Parathyroid adenoma (tissue), 2 donors: ENCODE results near the gene PDAP1.
A peak's percentile ranks its signal among the peaks of the same experiment; 100 is the strongest.

Experiments
- H2AFZ ChIP-seq: fragments of 300-600 bp; sonication (generic); one replicate; pipeline ENCODE4 v1.7.0; 2017; ENCODE audit warnings: antibody characterized with exemption, mild to moderate bottlenecking
- H3K27ac ChIP-seq: fragments of 300-600 bp; sonication (generic); one replicate; pipeline ENCODE4 v1.7.0; 2017
- H3K27me3 ChIP-seq: fragments of 300-600 bp; sonication (generic); one replicate; pipeline ENCODE4 v1.7.0; 2017; ENCODE audit warnings: low read length; ENCODE audit not compliant: control insufficient read depth, insufficient read depth
- H3K36me3 ChIP-seq: fragments of 300-600 bp; sonication (generic); one replicate; pipeline ENCODE4 v1.7.0; 2017; ENCODE audit warnings: low read length; ENCODE audit not compliant: control insufficient read depth, insufficient read depth
- H3K4me1 ChIP-seq: fragments of 300-600 bp; sonication (generic); one replicate; pipeline ENCODE4 v1.7.0; 2017; ENCODE audit warnings: control low read depth
- H3K4me2 ChIP-seq: fragments of 300-600 bp; sonication (generic); one replicate; pipeline ENCODE4 v1.7.0; 2017; ENCODE audit warnings: low read length
- H3K4me3 ChIP-seq: fragments of 300-600 bp; sonication (generic); one replicate; pipeline ENCODE4 v1.7.0; 2017; ENCODE audit warnings: low read depth, low read length
- H3K79me2 ChIP-seq: fragments of 300-600 bp; sonication (generic); one replicate; pipeline ENCODE4 v1.7.0; 2017; ENCODE audit warnings: control low read depth
- H3K9ac ChIP-seq: fragments of 300-600 bp; sonication (generic); one replicate; pipeline ENCODE4 v1.7.0; 2017; ENCODE audit warnings: mild to moderate bottlenecking
- H3K9me3 ChIP-seq: fragments of 300-600 bp; sonication (generic); one replicate; pipeline ENCODE4 v1.7.0; 2017; ENCODE audit warnings: low read length; ENCODE audit not compliant: control insufficient read depth
- TF ChIP-seq, protein P1 (sequence below): fragments of 300-600 bp; sonication (generic); IDR thresholded peaks from one replicate; pipeline ENCODE4 v1.7.0; 2017; ENCODE audit warnings: antibody characterized with exemption, mild to moderate bottlenecking
- donor health status: primary hyperparathyroidism.

Gene PDAP1

DNA sequence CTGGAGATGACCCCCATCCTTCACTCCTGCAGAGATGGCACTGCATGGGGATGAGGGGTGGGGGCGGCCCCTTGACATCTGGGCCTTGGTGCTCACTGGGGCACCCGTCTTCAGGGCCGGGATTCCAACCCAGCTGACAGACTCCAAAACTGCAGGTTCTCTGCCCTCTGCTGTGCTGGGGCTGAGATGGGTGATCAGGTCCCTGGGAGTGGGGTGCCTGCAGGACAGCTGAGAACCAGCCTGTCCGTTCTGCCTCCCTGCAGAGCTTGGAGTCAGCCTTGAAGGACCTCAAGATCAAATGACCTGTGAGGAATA, 14.3 kb downstream of the PDAP1 start:
- Histone ChIP-seq H3K4me1 (peaks cover 5% of the 10 kb centered on the region), H3K4me3 (no peak overlapping the region), H2AFZ (no peak overlapping the region), H3K27me3 (no peaks in the 10 kb centered on the region), H3K79me2 (no peaks in the 10 kb centered on the region), H3K9ac (no peak overlapping the region), H3K27ac (no peak overlapping the region), H3K36me3 (no peaks in the 10 kb centered on the region), H3K4me2 (no peak overlapping the region), H3K9me3 (no peaks in the 10 kb centered on the region)
- TF ChIP-seq, protein P1, sequence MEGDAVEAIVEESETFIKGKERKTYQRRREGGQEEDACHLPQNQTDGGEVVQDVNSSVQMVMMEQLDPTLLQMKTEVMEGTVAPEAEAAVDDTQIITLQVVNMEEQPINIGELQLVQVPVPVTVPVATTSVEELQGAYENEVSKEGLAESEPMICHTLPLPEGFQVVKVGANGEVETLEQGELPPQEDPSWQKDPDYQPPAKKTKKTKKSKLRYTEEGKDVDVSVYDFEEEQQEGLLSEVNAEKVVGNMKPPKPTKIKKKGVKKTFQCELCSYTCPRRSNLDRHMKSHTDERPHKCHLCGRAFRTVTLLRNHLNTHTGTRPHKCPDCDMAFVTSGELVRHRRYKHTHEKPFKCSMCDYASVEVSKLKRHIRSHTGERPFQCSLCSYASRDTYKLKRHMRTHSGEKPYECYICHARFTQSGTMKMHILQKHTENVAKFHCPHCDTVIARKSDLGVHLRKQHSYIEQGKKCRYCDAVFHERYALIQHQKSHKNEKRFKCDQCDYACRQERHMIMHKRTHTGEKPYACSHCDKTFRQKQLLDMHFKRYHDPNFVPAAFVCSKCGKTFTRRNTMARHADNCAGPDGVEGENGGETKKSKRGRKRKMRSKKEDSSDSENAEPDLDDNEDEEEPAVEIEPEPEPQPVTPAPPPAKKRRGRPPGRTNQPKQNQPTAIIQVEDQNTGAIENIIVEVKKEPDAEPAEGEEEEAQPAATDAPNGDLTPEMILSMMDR, result no peak

DNA sequence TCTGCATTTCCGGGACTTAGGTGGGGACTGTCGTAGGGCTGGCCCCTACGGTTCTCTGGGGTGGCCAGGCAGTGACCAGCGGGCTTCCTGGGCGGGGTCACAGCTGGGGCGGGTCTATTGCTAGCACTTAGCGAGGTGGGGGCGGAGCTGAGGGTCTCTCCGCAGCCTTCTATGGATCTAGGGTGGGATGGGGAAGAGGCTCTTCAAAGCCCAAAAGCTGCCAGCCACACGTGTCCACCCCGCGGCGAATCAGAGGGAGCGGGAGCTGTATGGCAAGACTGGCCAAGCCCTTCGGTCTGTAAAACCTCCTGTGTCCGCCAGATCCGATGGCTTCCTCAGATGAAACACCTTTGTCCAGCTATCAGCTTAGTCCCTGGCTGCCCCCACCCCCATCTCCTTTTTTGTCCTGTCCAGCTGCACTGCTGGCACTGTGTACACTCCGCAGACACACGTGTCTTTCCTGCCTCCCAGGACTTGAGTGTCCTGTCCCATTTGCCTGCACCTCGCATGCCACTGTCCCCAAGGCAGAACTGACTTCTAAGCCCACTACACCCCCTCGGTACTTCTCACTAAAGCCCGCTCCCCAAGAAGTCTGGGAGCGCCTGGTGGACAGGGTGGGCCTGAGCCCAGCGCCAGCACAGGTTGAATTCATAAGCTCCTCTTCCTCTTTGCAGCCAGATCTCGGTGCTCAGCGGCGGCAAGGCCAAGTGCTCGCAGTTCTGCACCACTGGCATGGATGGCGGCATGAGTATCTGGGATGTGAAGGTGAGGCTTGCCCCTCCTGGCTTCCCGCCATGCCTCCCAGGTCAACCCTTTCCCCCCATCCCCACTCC, 14.8 kb downstream of the PDAP1 start:
- H3K36me3 ChIP-seq, result no peaks in the 10 kb centered on the region
- H2AFZ ChIP-seq, result peak overlapping the region; percentile 97
- H3K9me3 ChIP-seq, result no peaks in the 10 kb centered on the region
- H3K4me2 ChIP-seq, result peak overlapping the region; percentile 91
- no peaks in the 10 kb centered on the region for H3K79me2 ChIP-seq
- H3K9ac ChIP-seq, result no peak overlapping the region
- H3K4me1 ChIP-seq, result peaks cover 5% of the 10 kb centered on the region
- H3K27ac ChIP-seq, result peak overlapping the region; percentile 27
- TF ChIP-seq, protein P1, result no peak
- peak overlapping the region; percentile 60 for H3K4me3 ChIP-seq
- H3K27me3 ChIP-seq, result no peaks in the 10 kb centered on the region

DNA sequence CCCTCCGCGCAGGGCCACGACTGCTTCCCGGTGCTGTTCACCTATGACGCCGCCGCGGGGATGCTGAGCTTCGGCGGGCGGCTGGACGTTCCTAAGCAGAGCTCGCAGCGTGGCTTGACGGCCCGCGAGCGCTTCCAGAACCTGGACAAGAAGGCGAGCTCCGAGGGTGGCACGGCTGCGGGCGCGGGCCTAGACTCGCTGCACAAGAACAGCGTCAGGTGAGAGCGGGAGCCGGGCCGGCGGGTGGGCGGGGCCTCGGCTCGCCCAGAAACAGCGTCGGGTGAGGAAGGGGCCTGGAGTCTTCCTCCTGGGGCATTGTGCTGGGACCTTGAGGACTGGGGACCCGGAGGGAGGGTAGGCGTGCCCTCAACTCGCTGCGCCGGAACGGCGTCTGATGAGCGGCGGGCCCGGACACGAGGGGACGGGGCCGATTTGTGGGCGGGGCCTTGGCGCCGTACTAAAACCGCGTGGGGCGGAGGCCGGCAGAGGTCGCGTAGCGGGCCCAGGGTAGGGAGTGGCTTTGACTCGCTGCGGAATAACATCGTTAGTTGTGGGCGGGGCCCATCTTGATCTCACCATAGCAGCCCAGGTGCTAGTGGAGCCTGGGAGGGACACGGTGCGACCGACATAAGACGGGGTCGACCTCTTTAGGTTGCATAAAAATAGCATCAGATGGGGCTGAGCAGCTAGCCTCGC, 15.6 kb downstream of the PDAP1 start:
- Histone ChIP-seq H2AFZ (peak overlapping the region; percentile 97), H3K36me3 (no peaks in the 10 kb centered on the region)
- TF ChIP-seq, protein P1, result no peak

DNA sequence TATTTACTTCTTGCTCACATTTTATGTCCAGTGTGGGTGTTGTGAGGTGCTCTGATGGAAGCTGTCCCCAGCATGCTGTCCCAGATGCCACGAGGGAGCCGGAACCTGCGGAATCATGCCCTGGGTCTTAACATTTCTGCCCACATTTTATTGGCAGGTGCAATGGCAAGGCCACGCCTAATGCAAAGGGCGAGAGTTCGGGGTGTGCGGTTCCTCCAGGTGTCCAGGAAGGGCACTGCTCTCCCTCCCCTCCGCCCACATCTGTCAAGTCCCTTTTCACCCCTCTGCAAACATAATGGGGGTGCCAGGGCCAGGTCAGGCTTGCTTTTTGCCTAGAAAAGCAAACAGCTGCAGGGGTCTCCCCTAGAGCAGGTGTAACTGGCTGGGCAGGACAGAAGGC, 16.4 kb downstream of the PDAP1 start:
- H3K27me3 ChIP-seq, result no peaks in the 10 kb centered on the region
- no peak overlapping the region for H3K27ac ChIP-seq
- no peaks in the 10 kb centered on the region for H3K79me2 ChIP-seq
- TF ChIP-seq, protein P1, result no peak
- peaks cover 5% of the 10 kb centered on the region for H3K4me1 ChIP-seq
- H3K4me2 ChIP-seq, result peak overlapping the region; percentile 91
- H3K9ac ChIP-seq, result no peak overlapping the region
- H3K9me3 ChIP-seq, result no peaks in the 10 kb centered on the region
- H2AFZ ChIP-seq, result peak overlapping the region; percentile 97
- H3K36me3 ChIP-seq, result no peaks in the 10 kb centered on the region
- no peak overlapping the region for H3K4me3 ChIP-seq

More for the DNA sequence above, 15.6 kb downstream of the PDAP1 start:
- peaks cover 5% of the 10 kb centered on the region for H3K4me1 ChIP-seq
- peak overlapping the region; percentile 43 for H3K9ac ChIP-seq
- H3K9me3 ChIP-seq, result no peaks in the 10 kb centered on the region
- H3K79me2 ChIP-seq, result no peaks in the 10 kb centered on the region
- H3K27ac ChIP-seq, result peak overlapping the region; percentile 27
- H3K4me2 ChIP-seq, result peak overlapping the region; percentile 91
- peak overlapping the region; percentile 60 for H3K4me3 ChIP-seq
- H3K27me3 ChIP-seq, result no peaks in the 10 kb centered on the region
